ENCODE results near the gene KCNIP4. TPM values are rescaled to one million over a fixed set of nuclear protein-coding genes. Genes with fewer than 3 reads are reported as not detected.

KCNIP4 gene
- total and polyA plus RNA-seq, 9 of the 15 experiments (the other 6 are each of a cell fraction or from before 2014, with no cell fraction given), result 0.25 to 0.41 TPM; not detected in 7

DNA sequence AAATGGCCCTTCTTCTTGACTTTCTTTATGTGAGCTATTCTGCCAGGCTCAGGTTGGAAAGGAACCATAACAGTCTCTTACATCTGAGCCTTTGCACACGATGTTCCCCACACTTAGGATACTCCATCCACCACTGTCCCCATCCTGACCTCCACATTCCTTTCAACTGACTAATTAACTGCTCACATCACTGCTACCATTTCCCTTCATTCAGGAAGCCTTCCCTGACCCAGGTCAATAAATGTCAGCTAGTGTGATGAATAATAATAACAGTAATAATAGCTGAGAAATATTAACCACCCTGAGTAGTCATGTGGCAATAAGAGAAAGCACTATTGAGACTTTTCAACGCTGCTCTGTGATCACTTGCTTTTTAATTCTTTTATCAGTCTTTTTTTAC, 291.7 kb downstream of the KCNIP4 start (continued):
- TF ChIP-seq, protein P1, sequence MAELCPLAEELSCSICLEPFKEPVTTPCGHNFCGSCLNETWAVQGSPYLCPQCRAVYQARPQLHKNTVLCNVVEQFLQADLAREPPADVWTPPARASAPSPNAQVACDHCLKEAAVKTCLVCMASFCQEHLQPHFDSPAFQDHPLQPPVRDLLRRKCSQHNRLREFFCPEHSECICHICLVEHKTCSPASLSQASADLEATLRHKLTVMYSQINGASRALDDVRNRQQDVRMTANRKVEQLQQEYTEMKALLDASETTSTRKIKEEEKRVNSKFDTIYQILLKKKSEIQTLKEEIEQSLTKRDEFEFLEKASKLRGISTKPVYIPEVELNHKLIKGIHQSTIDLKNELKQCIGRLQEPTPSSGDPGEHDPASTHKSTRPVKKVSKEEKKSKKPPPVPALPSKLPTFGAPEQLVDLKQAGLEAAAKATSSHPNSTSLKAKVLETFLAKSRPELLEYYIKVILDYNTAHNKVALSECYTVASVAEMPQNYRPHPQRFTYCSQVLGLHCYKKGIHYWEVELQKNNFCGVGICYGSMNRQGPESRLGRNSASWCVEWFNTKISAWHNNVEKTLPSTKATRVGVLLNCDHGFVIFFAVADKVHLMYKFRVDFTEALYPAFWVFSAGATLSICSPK (IDR thresholded peaks at IDR 0.05; ENCODE audit: borderline replicate concordance), result no peak
- TF ChIP-seq NCOR1 (IDR thresholded peaks at IDR 0.05), result no peak
- no peak for TF ChIP-seq GTF2A2 (tag; IDR thresholded peaks at IDR 0.05)
- no peak for TF ChIP-seq MCM5 (IDR thresholded peaks at IDR 0.05; ENCODE audit: low read depth)
- no peak for TF ChIP-seq CSDE1 (IDR thresholded peaks at IDR 0.05)
- TF ChIP-seq MEF2D (tag; conservative IDR thresholded peaks at IDR 0.05; ENCODE audit: low read depth), result no peak
- TF ChIP-seq NFYB (IDR thresholded peaks at IDR 0.05; ENCODE audit: extremely low read depth, insufficient read length), result no peak

DNA sequence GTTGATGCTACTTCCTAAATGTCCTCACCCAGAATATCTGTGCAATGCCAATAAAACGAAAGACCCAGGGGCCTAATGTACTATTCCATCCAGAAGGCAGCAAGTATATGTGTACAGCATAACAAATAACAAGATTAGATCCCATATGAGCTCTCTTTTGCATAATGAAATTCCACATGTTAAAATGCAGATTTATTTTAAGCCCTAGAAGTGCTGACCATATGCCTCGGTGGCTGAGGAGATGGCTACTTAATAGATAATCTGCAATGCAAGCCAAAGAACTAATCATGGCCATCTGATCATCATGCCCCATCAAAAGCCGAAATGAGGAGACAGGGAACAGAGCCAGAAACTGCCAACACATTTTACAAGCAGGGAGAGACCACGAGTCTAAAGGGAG, 293.5 kb downstream of the KCNIP4 start:
- ATAC-seq (no peak), FAIRE-seq (no peak), DNase-seq (ENCODE audit: extremely low read depth in 1 of 4, low spot score in 3 of 4) (no peak)
- Histone ChIP-seq H3K36me3 (ENCODE audit: control insufficient read depth, insufficient read depth, low read length) (no peaks in the 10 kb centered on the region), H4K20me1 (replicated peaks; ENCODE audit: control insufficient read depth, insufficient read depth, low read length) (no peaks in the 10 kb centered on the region), H3K4me1 (replicated peaks in 1 of 2; ENCODE audit: control insufficient read depth in 2 of 2, insufficient read depth in 2 of 2, low read length in 2 of 2) (no peaks in the 10 kb centered on the region), H3K27me3 (ENCODE audit: control insufficient read depth in 2 of 2, insufficient read depth in 2 of 2, low read length in 2 of 2) (no peaks in the 10 kb centered on the region), H3K79me2 (ENCODE audit: control insufficient read depth, insufficient read depth, low read length) (no peaks in the 10 kb centered on the region), H2AFZ (ENCODE audit: low read depth, low read length) (no peak overlapping the region), H3K9ac (ENCODE audit: insufficient read depth in 1 of 2, low read depth in 2 of 2, low read length in 2 of 2) (no peak overlapping the region), H3K4me2 (ENCODE audit: insufficient read depth, low read length) (no peak overlapping the region), H3K4me3 (no peak overlapping the region), H3K9me3 (replicated peaks; ENCODE audit: control insufficient read depth, insufficient read depth, low read depth, low read length) (no peaks in the 10 kb centered on the region), H3K27ac (ENCODE audit: extremely low read depth, low read depth, low read length) (no peak overlapping the region), H3K9me1 (ENCODE audit: control insufficient read depth, insufficient read depth, low read length) (no peaks in the 10 kb centered on the region)
- ChIA-PET POLR2A (no interaction called here), CTCF (ENCODE audit: low intra/inter-chr PET ratio) (no interaction called here)
- intact Hi-C loops (cut with micrococcal nuclease) (no loop called here), in situ Hi-C loops (cut with MboI) (no loop called here)
- WGBS (ENCODE audit: insufficient coverage, low coverage, missing lambda C conversion rate), result 0% methylated on average over 4 of the region's 4 CpGs
- no TSS peak for BruUV-seq (replicated peaks)
- TF ChIP-seq, protein P2, sequence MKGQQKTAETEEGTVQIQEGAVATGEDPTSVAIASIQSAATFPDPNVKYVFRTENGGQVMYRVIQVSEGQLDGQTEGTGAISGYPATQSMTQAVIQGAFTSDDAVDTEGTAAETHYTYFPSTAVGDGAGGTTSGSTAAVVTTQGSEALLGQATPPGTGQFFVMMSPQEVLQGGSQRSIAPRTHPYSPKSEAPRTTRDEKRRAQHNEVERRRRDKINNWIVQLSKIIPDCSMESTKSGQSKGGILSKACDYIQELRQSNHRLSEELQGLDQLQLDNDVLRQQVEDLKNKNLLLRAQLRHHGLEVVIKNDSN (CRISPR knock-in tag; IDR thresholded peaks at IDR 0.05), result no peak
- TF ChIP-seq, protein P3, sequence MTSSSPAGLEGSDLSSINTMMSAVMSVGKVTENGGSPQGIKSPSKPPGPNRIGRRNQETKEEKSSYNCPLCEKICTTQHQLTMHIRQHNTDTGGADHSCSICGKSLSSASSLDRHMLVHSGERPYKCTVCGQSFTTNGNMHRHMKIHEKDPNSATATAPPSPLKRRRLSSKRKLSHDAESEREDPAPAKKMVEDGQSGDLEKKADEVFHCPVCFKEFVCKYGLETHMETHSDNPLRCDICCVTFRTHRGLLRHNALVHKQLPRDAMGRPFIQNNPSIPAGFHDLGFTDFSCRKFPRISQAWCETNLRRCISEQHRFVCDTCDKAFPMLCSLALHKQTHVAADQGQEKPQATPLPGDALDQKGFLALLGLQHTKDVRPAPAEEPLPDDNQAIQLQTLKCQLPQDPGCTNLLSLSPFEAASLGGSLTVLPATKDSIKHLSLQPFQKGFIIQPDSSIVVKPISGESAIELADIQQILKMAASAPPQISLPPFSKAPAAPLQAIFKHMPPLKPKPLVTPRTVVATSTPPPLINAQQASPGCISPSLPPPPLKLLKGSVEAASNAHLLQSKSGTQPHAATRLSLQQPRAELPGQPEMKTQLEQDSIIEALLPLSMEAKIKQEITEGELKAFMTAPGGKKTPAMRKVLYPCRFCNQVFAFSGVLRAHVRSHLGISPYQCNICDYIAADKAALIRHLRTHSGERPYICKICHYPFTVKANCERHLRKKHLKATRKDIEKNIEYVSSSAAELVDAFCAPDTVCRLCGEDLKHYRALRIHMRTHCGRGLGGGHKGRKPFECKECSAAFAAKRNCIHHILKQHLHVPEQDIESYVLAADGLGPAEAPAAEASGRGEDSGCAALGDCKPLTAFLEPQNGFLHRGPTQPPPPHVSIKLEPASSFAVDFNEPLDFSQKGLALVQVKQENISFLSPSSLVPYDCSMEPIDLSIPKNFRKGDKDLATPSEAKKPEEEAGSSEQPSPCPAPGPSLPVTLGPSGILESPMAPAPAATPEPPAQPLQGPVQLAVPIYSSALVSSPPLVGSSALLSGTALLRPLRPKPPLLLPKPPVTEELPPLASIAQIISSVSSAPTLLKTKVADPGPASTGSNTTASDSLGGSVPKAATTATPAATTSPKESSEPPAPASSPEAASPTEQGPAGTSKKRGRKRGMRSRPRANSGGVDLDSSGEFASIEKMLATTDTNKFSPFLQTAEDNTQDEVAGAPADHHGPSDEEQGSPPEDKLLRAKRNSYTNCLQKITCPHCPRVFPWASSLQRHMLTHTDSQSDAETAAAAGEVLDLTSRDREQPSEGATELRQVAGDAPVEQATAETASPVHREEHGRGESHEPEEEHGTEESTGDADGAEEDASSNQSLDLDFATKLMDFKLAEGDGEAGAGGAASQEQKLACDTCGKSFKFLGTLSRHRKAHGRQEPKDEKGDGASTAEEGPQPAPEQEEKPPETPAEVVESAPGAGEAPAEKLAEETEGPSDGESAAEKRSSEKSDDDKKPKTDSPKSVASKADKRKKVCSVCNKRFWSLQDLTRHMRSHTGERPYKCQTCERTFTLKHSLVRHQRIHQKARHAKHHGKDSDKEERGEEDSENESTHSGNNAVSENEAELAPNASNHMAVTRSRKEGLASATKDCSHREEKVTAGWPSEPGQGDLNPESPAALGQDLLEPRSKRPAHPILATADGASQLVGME (CRISPR knock-in tag; IDR thresholded peaks at IDR 0.05), result no peak
- TF ChIP-seq, protein P4, sequence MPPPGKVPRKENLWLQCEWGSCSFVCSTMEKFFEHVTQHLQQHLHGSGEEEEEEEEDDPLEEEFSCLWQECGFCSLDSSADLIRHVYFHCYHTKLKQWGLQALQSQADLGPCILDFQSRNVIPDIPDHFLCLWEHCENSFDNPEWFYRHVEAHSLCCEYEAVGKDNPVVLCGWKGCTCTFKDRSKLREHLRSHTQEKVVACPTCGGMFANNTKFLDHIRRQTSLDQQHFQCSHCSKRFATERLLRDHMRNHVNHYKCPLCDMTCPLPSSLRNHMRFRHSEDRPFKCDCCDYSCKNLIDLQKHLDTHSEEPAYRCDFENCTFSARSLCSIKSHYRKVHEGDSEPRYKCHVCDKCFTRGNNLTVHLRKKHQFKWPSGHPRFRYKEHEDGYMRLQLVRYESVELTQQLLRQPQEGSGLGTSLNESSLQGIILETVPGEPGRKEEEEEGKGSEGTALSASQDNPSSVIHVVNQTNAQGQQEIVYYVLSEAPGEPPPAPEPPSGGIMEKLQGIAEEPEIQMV (tag; conservative IDR thresholded peaks at IDR 0.05; ENCODE audit: low read depth), result no peak
- TF ChIP-seq ZFP30 (CRISPR knock-in tag; IDR thresholded peaks at IDR 0.05; ENCODE audit: borderline replicate concordance) (no peak), CHD4 (IDR thresholded peaks at IDR 0.05; ENCODE audit: insufficient read depth, insufficient replicate concordance, low read depth, low read length, poor library complexity, severe bottlenecking) (no peak)
